ENCODE measurements around the gene EPHA5.

DNA sequence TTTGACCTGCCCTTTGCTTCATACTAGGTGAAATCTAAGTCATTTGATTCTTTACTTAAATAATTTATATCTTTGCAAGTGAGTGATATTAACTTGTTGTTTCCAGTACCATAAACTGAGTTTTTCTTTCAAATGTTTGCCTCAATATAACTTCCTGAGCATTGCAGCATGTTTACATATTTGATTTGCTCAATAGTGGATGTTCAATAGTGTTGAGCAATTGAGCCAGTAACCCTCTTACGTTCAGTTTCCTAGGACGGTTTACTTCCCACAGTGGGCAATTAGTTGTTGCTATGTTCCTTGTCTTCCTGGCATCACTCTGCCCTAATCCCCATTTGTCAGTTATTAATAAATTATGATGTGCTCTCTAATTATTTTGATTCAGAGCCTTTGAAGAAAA, 278.5 kb downstream of the EPHA5 start:
- TF ChIP-seq, protein P1, sequence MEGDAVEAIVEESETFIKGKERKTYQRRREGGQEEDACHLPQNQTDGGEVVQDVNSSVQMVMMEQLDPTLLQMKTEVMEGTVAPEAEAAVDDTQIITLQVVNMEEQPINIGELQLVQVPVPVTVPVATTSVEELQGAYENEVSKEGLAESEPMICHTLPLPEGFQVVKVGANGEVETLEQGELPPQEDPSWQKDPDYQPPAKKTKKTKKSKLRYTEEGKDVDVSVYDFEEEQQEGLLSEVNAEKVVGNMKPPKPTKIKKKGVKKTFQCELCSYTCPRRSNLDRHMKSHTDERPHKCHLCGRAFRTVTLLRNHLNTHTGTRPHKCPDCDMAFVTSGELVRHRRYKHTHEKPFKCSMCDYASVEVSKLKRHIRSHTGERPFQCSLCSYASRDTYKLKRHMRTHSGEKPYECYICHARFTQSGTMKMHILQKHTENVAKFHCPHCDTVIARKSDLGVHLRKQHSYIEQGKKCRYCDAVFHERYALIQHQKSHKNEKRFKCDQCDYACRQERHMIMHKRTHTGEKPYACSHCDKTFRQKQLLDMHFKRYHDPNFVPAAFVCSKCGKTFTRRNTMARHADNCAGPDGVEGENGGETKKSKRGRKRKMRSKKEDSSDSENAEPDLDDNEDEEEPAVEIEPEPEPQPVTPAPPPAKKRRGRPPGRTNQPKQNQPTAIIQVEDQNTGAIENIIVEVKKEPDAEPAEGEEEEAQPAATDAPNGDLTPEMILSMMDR (IDR thresholded peaks at IDR 0.05), result no peak
- no peak for TF ChIP-seq POLR2A (IDR thresholded peaks at IDR 0.05)
